Fibroblast of lung (primary cell): ENCODE measurements around the gene SORD.
"Not testable (repeated sequence)": the region's sequence is repeated elsewhere in the genome, so short reads cannot be mapped to it uniquely, and the experiment has no call there.

Source experiments
- EZH2 ChIP-seq: IDR thresholded peaks from 2 replicates; pipeline ENCODE4 v1.5.1; 2012; ENCODE audit warnings: low read length, control low read depth, mild to moderate bottlenecking; ENCODE audit errors: missing control alignments
- TF ChIP-seq, protein P1 (sequence below), 2 donors: IDR thresholded peaks in 1 of 2; conservative IDR thresholded peaks in 1 of 2; 1 replicate in 1 of 2; 2 replicates in 1 of 2; pipeline ENCODE4 v1.5.1; 2011 to 2012; ENCODE audit warnings: low read length in 2 of 2, control low read depth in 1 of 2, inconsistent platforms in 1 of 2, low read depth in 1 of 2, mild to moderate bottlenecking in 1 of 2

DNA sequence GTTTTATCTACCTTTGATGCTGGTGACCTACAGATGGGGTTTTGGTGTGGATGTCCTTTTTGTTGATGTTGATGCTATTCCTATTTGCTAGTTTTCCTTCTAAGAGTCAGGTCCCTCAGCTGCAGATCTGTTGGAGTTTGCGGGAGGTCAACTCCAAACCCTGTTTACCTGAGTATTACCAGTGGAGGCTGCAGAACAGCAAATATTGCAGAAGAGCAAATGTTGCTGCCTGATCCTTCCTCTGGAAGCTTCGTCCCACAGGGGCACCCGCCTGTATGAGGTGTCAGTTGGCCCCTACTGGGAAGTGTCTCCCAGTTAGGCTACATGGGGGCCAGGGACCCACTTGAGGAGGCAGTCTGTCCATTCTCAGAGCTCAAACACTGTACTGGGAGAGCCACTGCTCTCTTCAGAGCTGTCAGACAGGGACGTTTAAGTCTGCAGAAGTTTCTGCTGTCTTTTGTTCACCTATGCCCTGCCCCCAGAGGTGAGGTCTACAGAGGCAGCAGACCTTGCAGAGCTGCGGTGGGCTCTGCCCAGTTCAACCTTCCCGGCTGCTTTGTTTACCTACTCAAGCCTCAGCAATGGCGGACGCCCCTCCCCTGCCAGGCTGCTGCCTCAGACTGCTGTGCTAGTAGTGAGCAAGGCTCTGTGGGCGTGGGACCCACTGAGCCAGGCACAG, 2.6 kb upstream of the SORD start:
- TF ChIP-seq, protein P1, sequence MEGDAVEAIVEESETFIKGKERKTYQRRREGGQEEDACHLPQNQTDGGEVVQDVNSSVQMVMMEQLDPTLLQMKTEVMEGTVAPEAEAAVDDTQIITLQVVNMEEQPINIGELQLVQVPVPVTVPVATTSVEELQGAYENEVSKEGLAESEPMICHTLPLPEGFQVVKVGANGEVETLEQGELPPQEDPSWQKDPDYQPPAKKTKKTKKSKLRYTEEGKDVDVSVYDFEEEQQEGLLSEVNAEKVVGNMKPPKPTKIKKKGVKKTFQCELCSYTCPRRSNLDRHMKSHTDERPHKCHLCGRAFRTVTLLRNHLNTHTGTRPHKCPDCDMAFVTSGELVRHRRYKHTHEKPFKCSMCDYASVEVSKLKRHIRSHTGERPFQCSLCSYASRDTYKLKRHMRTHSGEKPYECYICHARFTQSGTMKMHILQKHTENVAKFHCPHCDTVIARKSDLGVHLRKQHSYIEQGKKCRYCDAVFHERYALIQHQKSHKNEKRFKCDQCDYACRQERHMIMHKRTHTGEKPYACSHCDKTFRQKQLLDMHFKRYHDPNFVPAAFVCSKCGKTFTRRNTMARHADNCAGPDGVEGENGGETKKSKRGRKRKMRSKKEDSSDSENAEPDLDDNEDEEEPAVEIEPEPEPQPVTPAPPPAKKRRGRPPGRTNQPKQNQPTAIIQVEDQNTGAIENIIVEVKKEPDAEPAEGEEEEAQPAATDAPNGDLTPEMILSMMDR (conservative IDR thresholded peaks at IDR 0.05 in 1 of 2, IDR thresholded peaks at IDR 0.05 in 1 of 2; ENCODE audit: low read depth in 1 of 2, low read length in 2 of 2), result not testable (repeated sequence)
- not testable (repeated sequence) for TF ChIP-seq EZH2
